ENCODE data around the gene HMGXB4.

The HMGXB4 gene

DNA sequence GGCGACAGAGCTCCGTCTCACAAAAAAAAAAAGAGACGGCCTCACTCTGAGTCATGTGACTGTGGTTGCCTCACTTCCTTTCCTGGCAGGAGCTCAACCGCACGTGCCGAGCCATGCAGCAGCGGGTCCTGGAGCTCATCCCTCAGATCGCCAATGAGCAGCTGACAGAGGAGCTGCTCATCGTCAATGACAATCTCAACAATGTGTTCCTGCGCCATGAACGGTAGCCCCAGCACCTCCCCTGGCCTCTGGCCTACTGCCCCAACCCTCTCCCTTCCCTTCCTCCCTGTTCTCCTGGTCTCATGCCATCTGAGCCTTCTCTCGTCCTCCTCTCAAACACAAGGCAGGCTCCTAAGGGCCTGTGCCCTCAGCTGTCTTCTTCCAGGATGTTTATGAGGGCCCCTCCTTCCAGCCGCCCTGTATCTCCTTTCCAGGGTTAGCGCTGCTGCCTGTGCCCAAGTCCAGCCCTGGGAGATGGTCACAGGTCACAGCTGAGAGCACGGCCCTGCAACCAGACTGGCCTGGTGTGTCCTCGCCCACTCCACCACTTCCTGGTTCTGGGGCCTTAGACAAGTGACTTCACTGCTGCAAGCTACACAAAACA, 73.1 kb downstream of the HMGXB4 start:
- no peak overlapping the region for H3K4me3 ChIP-seq (replicated peaks; ENCODE audit: low read depth, low read length)
- peak; percentile 91 for DNase-seq (ENCODE audit: low read depth)
- TF ChIP-seq, protein P1, sequence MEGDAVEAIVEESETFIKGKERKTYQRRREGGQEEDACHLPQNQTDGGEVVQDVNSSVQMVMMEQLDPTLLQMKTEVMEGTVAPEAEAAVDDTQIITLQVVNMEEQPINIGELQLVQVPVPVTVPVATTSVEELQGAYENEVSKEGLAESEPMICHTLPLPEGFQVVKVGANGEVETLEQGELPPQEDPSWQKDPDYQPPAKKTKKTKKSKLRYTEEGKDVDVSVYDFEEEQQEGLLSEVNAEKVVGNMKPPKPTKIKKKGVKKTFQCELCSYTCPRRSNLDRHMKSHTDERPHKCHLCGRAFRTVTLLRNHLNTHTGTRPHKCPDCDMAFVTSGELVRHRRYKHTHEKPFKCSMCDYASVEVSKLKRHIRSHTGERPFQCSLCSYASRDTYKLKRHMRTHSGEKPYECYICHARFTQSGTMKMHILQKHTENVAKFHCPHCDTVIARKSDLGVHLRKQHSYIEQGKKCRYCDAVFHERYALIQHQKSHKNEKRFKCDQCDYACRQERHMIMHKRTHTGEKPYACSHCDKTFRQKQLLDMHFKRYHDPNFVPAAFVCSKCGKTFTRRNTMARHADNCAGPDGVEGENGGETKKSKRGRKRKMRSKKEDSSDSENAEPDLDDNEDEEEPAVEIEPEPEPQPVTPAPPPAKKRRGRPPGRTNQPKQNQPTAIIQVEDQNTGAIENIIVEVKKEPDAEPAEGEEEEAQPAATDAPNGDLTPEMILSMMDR (IDR thresholded peaks at IDR 0.05; ENCODE audit: low read length, missing control alignments) = no peak

DNA sequence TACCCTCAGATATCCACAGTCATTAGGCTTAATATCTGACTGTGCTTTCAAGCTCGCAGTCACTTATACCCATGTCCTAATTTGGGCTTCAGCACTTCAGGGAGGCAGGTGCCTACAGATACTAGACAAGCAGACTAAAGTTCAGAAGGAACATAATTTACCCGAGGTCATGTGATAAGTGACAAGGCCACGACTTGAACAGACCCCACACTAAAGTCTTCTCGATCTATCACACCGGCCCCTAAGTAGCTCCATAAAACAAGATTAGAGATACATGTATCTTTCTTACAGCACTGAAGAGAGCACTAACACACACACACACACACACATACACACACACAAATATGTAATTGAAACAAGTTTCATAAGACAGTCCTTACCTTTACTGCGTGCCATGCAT, 75.0 kb downstream of the HMGXB4 start:
- no peak for DNase-seq (ENCODE audit: low read depth)
- no peak overlapping the region for H3K4me3 ChIP-seq (replicated peaks; ENCODE audit: low read depth, low read length)
- TF ChIP-seq, protein P1 (IDR thresholded peaks at IDR 0.05; ENCODE audit: low read length, missing control alignments) = no peak

DNA sequence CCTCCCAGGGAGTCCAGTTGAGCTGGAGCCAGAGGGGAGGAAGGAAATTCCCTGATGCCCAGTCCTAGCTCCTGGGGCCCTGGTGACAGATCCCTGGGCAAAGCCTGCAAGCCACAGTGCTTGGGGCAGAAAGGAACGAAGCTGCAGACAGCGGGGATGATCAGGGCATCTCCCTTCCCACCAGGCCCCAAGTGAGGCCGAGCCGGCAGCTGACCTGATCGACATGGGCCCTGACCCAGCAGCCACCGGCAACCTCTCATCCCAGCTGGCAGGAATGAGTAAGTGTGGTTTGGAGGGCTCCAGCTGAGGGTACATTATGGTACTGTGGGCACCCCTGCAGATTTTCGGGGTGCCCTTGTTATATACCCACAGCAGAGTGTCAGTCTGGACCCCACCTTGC, 75.9 kb downstream of the HMGXB4 start:
- TF ChIP-seq, protein P1 (IDR thresholded peaks at IDR 0.05; ENCODE audit: low read length, missing control alignments) = no peak
- H3K4me3 ChIP-seq (replicated peaks; ENCODE audit: low read depth, low read length) = no peak overlapping the region
- DNase-seq (ENCODE audit: low read depth) = no peak

DNA sequence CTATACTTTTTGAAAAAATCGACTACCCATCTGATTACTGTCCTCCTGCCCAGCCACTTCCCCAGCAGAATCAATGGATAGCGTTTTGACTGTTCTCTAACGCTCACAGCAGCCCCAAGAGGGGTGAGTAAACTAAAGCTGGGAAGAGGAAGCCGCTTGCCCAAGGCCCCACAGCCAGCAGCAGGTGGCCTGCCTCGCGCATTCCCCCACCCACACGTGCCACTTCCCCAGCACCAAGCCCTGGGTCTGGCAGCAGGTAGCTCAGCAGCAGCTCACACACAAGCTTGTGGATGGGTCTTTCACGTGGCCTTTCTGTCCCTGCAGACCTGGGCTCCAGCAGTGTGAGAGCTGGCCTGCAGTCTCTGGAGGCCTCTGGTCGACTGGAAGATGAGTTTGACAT, 76.7 kb downstream of the HMGXB4 start:
- no peak for DNase-seq (ENCODE audit: low read depth)
- TF ChIP-seq, protein P1 (IDR thresholded peaks at IDR 0.05; ENCODE audit: low read length, missing control alignments) = no peak
- no peak overlapping the region for H3K4me3 ChIP-seq (replicated peaks; ENCODE audit: low read depth, low read length)

DNA sequence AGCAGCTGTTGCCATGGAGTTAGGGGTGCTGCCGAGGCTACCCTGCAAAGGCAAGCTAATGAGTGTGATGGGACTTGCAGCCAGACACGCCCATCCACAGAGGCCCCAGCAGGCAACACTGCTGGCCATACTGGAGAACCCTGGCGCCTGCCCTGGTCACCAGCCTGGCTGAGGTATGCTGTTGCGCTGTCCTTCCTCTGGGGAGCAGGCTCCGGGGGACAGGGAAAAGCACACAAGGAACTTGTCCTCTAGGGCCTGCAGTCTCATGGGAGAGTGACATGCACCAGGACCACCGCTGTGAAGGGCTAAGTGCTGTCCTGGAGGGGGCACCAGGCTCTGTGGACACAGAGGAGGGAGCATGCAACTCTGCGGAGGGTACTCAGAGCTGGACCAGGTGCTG, 78.2 kb downstream of the HMGXB4 start:
- H3K4me3 ChIP-seq (replicated peaks; ENCODE audit: low read depth, low read length) = no peak overlapping the region
- DNase-seq (ENCODE audit: low read depth) = no peak
- TF ChIP-seq, protein P1 (IDR thresholded peaks at IDR 0.05; ENCODE audit: low read length, missing control alignments) = no peak

DNA sequence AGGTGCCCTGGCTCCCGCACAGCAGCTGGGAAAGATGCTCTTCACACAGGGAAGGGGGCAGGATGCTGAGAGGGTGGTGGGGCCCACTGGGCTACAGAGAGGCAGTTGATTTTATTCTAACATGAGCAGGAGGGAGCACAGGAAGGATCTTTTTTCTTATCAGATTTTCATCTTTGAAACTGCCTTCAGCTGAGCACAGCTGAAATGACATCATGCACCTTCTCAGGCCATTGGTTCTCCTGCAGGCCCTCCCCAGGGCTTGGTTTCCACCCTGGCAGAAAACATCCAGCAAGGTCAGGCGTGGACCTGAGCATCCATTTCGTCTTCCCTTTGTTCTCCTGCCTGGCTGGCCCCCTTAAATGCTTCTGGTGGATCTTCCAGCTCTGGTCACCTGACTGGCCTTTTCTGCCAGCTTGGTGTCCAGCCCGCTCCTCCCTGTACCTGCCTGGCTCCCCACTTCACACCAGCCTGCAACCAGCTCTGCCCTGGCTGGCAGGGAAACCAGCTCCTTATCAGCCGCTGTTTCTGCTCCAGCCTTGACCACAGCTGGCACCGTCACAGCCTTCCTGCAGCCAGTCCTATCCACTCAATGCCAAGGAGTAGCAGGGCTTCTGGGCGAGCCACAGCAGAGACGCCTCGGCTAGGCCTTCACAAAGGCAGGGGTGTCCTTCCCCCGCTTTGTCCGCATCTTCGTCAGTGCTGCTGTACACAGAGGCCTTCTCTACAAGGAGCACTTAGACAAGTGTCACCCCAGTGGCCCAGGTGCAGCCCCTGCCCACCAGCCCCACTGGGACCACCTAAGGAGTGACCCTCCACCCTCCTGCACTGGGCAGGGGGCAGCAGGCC, 78.9 kb downstream of the HMGXB4 start:
- TF ChIP-seq, protein P1 (IDR thresholded peaks at IDR 0.05; ENCODE audit: low read length, missing control alignments) = no peak
- DNase-seq (ENCODE audit: low read depth) = no peak
- no peak overlapping the region for H3K4me3 ChIP-seq (replicated peaks; ENCODE audit: low read depth, low read length)

Data from fibroblast of pulmonary artery (primary cell).